HG03139 (cell line): ENCODE data around the gene DNAJC1.

Experiments used
- ATAC-seq: cut with Tn5 transposase; IDR thresholded peaks from one replicate; pipeline ENCODE4 v1.9.1; 2021; ENCODE audit not compliant: unreplicated experiment

Gene DNAJC1

DNA sequence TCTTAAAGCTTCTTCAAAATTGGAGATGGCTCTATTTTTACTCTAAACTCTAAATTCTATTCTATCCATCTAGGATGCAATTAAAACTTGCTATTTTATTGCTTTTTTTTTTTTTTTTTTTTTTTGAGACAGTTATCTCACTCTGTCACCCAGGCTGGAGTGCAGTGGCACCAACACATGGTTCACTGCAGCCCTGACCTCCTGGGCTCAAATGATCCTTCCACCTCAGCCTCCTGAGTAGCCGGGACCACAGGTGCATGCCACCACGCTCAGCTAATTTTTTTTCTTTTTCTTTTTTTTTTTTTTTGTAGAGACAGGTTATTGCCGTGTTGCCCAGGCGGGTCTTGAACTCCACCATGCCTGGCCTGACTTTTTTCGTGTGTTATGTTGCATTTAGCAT lies 41.2 kb downstream of the DNAJC1 start:
- no peak for ATAC-seq

GRCh38 chr10:21961847-21962246 lies 41.7 kb downstream of the DNAJC1 start:
- ATAC-seq: no peak

- no peak for ATAC-seq
Observed at GRCh38 chr10:21959998-21960397, 43.5 kb downstream of the DNAJC1 start.

DNA sequence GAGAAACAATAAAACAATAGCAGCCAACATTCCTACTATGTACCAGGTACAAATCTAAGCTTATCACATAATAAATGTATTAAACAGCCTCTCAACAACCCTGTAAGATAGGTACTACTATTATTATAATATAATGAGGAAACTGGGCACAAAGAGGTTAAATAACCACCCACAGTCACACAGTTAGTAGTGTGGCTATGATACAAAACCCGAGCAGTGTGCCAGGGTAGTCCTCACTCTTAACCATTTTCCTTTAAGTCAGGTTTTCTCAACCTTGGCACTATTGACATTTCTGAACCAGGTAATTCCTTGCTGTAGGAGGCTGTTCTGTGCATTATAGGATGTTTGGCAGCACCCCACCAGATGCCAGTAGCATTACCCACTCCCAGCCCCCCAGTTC lies 48.8 kb downstream of the DNAJC1 start:
- ATAC-seq: no peak

DNA sequence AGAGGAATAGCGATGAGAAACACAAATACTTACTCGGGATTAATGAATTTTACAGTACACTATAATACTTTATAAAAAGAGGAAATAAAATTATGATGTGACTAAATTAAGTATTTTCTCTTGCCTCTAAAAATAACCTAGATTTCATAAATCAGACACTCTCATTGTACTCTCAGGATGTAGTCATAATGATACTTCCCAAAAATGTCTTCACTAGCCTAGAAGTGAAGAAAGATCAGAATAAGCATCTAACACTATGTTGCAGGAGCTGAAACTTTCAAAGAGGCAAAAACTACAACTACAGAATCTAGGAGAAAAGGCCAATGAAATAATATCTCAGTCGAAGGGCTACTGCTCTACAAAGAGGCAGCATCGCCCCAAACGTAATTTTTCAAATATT lies 49.4 kb downstream of the DNAJC1 start:
- ATAC-seq: no peak

DNA sequence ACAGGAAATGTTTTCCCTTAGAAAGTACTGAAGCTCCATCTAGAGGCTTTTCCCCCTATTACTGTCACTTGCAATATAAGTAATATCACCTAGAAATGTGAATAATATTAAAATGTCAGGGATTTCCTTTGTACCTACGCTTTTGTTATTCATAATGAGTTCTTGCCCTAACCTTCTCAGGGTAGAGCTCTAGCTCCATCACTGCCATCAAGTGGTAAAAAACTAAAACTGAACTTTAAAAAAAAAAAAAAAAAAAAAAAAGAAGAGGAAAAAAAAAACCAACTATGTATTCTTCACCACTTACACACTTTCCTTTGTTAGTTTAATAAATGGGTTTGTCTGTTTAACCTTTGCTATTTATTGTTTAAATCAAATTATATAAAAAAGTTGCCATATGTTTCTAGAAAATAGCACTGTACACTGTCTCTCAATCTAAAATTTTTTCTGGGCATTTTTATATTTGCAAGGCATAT lies 49.9 kb downstream of the DNAJC1 start:
- ATAC-seq: no peak

DNA sequence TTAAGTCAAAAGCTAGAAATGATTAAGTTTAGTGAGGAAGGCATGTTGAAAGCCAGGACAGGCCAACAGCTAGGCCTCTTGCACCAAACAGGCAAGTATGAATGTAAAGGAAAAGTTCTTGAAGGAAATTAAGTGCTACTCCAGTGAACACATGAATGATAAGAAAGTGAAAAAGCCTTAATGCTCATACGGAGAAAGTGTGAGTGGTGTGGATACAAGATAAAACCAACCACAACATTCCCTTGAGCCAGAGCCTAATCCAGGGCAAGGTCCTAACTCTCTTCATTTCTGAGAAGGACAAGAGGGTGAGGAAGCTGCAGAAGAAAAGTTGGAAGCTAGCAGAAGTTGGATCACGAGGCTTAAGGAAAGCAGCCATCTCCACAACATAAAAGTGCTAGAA lies 53.0 kb downstream of the DNAJC1 start:
- no peak for ATAC-seq

DNA sequence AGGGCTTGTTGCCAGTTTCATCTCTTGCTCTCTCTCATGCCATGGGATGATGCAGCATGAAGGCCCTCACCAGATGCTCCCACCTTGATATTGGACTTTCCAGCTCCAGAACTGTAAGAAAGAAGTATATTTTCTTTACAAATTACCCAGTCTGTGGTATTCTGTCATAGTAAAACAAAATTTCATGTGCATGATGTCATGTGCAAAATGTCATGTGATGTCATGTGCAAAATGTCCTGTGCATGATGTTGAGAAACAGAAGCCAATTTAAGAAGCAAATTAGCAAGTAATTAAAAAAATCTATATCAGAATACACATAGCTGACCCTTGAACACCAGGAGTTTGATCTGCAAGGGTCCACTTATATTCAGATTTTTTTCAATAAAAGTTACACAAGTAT lies 56.6 kb downstream of the DNAJC1 start:
- no peak for ATAC-seq

GRCh38 chr10:21944727-21945386 lies 58.7 kb downstream of the DNAJC1 start:
- no peak for ATAC-seq

GRCh38 chr10:21943633-21944265 lies 59.8 kb downstream of the DNAJC1 start:
- ATAC-seq: no peak

DNA sequence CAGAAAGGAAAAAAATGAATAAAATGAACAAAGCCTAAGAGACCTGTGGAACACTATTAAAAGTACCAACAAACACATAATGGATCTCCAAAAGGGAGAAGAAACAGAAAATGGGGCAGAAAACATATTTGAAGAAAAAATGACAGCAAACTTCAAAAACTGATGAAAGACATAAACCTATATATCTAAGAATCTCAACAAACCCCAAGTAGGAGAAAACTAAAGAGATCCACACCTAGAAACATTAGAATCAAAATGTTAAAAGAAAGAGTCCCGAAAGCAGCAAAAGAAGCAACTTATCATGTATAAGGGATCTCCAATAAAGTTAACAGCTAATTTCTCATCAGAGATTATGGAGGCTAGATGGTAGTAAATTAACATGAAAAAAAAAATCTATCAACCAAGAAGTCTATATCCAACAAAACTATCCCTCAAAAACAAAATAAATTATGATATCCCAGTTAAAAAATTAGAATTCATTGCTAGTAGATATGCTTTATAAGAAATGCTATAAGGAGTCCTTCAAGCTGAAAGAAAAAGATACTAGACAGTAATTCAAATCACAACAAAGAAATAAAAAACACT lies 68.0 kb downstream of the DNAJC1 start:
- ATAC-seq: no peak

- ATAC-seq: no peak
Observed at GRCh38 chr10:21934307-21934706, 69.2 kb downstream of the DNAJC1 start.

- ATAC-seq: no peak
Observed at GRCh38 chr10:21929070-21929469, 74.5 kb downstream of the DNAJC1 start.

- ATAC-seq: no peak
Observed at GRCh38 chr10:21927631-21928353, 75.7 kb downstream of the DNAJC1 start.

- no peak for ATAC-seq
Observed at GRCh38 chr10:21926949-21927348, 76.6 kb downstream of the DNAJC1 start.

DNA sequence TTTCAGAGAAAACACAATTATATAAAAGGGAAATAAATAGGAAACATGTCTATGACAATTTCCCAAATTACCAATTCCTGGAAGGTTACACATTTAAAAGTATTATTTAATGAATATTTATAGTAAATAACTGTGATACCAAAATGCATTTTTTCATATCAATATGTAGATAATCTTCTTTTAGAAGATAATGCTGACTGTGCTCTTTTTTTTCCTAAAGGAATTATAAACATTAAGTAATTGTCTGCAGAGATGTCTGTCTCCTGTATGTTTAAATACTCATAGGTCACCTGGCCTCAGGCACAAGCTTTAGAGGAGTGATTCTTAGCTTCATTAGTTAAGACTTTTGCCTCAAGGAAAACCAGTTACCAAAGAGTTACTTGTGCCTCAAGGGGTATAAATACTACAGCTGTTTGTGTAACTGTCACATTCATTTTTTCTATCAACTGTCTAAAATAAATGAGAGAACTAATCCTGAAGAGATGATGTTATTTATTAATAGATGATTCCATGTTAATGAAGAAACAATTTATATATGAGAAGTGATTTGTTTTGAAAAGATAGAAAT lies 77.1 kb downstream of the DNAJC1 start:
- ATAC-seq: no peak

DNA sequence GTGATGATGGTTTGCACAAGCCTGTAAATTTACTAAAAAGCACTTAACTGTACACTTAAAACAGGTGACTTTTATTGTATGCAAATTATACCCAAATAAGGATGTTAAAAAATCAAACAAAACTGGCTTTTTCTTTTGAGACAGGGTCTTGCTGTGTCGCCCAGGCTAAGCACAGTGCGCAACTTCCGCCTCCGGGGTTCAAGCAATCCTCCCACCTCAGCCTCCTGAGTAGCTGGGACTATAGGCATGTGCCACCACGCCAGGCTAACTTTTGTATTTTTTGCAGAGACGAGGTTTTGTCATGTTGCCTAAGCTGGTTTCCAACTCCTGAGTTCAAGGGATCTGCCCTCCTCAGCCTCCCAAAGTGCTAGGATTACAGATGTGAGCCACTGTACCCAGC lies 77.7 kb downstream of the DNAJC1 start:
- ATAC-seq: no peak

- ATAC-seq: no peak
Observed at GRCh38 chr10:21924511-21924910, 79.0 kb downstream of the DNAJC1 start.

GRCh38 chr10:21920633-21921032 lies 82.9 kb downstream of the DNAJC1 start:
- no peak for ATAC-seq

DNA sequence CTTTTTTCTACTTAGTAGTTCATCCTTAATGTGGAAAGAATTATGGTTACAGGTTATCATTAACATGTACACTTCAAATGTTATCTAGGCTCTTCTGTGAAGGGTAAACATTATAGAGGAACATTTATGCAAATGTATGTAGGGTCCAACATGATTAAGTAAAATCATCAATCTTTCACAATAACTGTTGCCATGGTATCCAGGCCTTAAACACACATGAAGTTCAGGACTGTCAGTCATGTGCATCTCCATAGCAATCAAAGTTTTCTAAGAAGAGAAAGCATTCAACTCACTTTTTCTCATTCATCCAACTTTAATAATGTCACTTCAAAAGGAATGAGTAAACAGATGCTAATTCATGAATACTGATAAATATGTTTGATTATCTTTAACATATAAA lies 83.6 kb downstream of the DNAJC1 start:
- no peak for ATAC-seq

DNA sequence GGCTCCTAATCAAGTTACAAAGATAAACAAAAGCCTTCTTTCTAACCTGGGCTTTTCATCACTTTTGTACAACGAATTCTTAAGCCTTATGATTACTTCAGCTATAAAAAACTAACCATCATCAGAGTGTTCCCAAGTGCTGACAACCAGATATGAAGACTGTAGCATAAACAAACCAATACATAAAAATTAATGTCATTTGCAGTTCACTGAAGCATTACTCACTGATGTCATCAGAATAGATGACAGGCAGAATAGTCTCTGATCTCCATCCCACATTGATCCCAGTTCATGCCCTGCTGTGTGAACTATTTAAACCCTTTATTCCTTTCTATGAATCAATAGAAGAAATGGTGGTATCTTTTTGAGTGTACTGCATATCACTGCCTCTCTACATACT lies 84.4 kb downstream of the DNAJC1 start:
- ATAC-seq: no peak

DNA sequence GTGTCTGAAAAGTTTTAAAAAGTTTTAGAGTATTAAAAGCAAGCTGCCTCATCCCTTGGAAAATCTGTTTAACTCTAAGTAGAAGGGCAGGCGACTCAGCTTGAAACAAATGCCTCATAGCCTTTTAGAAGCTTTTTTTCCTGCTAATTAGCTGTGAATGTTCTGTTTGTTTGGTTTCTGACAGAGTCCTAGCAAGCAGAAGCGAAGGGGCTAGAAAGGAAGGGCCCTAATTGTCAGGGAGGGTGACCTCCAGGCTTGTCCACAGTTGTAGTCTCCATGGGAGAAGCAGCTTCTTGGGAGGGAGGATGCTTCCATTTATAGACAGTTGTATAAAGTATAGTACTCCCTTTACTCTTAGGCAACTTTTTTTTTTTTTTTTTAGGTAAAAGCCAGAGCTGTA lies 90.9 kb downstream of the DNAJC1 start:
- no peak for ATAC-seq
